ENCODE measurements around the gene LRCH4.

DNA sequence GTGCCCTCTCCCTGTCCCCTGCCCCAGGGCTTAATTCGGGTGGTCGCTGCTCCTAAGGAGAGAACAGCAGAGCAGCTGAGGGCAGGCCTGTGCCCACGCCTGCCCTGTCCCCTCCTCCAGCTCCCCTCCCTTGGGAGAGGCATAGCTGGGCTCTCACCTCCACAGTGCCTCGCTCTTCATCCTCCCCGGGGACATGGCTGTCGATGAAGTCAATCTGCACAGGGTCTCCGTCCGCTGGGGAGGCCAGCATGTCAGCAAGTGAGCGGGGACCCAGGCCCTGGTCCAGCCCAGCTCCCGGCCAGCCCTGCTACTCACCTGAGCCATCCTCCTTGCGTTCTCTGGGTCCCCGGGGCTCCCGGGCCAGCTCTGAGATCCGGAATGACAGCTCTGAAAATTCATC lies 8.4 kb downstream of the LRCH4 start:
- TF ChIP-seq ARHGAP35 (CRISPR knock-in tag; IDR thresholded peaks at IDR 0.05; ENCODE audit: borderline replicate concordance) (no peak), TSC22D2 (CRISPR knock-in tag; IDR thresholded peaks at IDR 0.05; ENCODE audit: borderline replicate concordance) (no peak), CTCF (CRISPR knock-in tag; IDR thresholded peaks at IDR 0.05) (no peak), ZNF274 (CRISPR knock-in tag; IDR thresholded peaks at IDR 0.05) (no peak), ZNF121 (CRISPR knock-in tag; IDR thresholded peaks at IDR 0.05) (no peak)
- TF ChIP-seq, protein P1, sequence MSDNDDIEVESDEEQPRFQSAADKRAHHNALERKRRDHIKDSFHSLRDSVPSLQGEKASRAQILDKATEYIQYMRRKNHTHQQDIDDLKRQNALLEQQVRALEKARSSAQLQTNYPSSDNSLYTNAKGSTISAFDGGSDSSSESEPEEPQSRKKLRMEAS (IDR thresholded peaks at IDR 0.05), result no peak

All from HepG2 (cell line).